GM12878 (cell line): ENCODE data around the gene HIRA.

Experiments
- CHD1 ChIP-seq: IDR thresholded peaks from 2 replicates; pipeline ENCODE4 v1.6.1; 2012; ENCODE audit warnings: low read depth, low read length, improper control_type of control experiment
- CTCF ChIP-seq, 3 experiments: IDR thresholded peaks in 2 of 3; conservative IDR thresholded peaks in 1 of 3; 2 replicates each; pipeline ENCODE4 v1.5.1; 2011; ENCODE audit warnings: low read depth in 3 of 3, low read length in 3 of 3, mild to moderate bottlenecking in 3 of 3, control low read depth in 2 of 3, moderate library complexity in 2 of 3, inconsistent platforms in 1 of 3, mixed read lengths in 1 of 3; ENCODE audit not compliant: control insufficient read depth in 2 of 3, insufficient read depth in 1 of 3; ENCODE audit errors: extremely low read depth in 1 of 3
- CUX1 ChIP-seq: IDR thresholded peaks from 2 replicates; pipeline ENCODE4 v1.6.1; 2012; ENCODE audit warnings: improper control_type of control experiment, low read depth, low read length; ENCODE audit not compliant: insufficient replicate concordance
- ETV6 ChIP-seq, 2 experiments: fragments of 450-650 bp in 1 of 2; IDR thresholded peaks in 1 of 2; conservative IDR thresholded peaks in 1 of 2; 2 replicates each; pipeline ENCODE4 v1.6.1; 2014; ENCODE audit warnings: antibody characterized with exemption in 1 of 2, borderline replicate concordance in 1 of 2, low read depth in 1 of 2, mild to moderate bottlenecking in 1 of 2, moderate library complexity in 1 of 2
- HCFC1 ChIP-seq: fragments of 150-350 bp; IDR thresholded peaks from 2 replicates; pipeline ENCODE4 v1.6.1; 2014; ENCODE audit warnings: low read length
- MAX ChIP-seq: IDR thresholded peaks from 2 replicates; pipeline ENCODE4 v1.6.1; 2012; ENCODE audit warnings: low read depth, low read length, improper control_type of control experiment
- NFYA ChIP-seq: IDR thresholded peaks from 2 replicates; pipeline ENCODE4 v1.6.1; 2011; ENCODE audit warnings: low read depth, mild to moderate bottlenecking, low read length, improper control_type of control experiment, borderline replicate concordance
- POLR2A ChIP-seq: IDR thresholded peaks from 2 replicates; pipeline ENCODE4 v1.6.1; 2011; ENCODE audit warnings: low read depth, mild to moderate bottlenecking, low read length
- REST ChIP-seq: IDR thresholded peaks from 2 replicates; pipeline ENCODE4 v1.6.1; 2012; ENCODE audit warnings: mild to moderate bottlenecking, low read depth, low read length
- SP1 ChIP-seq: IDR thresholded peaks from one replicate; pipeline ENCODE4 v1.6.1; 2011; ENCODE audit warnings: low read depth, low read length
- USF2 ChIP-seq: IDR thresholded peaks from 2 replicates; pipeline ENCODE4 v1.6.1; 2011; ENCODE audit warnings: low read depth, low read length, improper control_type of control experiment, borderline replicate concordance
- YY1 ChIP-seq: IDR thresholded peaks from 2 replicates; pipeline ENCODE4 v1.6.1; 2011; ENCODE audit warnings: low read depth, mild to moderate bottlenecking, low read length

GRCh38 chr22:19396561-19396933, 35.0 kb downstream of the HIRA start:
- TF ChIP-seq CUX1 (no peak), CTCF (IDR thresholded peaks at IDR 0.05 in 2 of 3, conservative IDR thresholded peaks at IDR 0.05 in 1 of 3; ENCODE audit: control insufficient read depth in 2 of 3, extremely low read depth in 1 of 3, insufficient read depth in 1 of 3, low read depth in 3 of 3, low read length in 3 of 3) (no peak), REST (no peak), SP1 (no peak), YY1 (no peak), NFYA (no peak), ETV6 (conservative IDR thresholded peaks at IDR 0.05 in 1 of 2, IDR thresholded peaks at IDR 0.05 in 1 of 2; ENCODE audit: borderline replicate concordance in 1 of 2, low read depth in 1 of 2) (no peak), CHD1 (no peak), HCFC1 (no peak), POLR2A (no peak), USF2 (no peak), MAX (no peak)
